ENCODE measurements around the gene COX5B.

DNA sequence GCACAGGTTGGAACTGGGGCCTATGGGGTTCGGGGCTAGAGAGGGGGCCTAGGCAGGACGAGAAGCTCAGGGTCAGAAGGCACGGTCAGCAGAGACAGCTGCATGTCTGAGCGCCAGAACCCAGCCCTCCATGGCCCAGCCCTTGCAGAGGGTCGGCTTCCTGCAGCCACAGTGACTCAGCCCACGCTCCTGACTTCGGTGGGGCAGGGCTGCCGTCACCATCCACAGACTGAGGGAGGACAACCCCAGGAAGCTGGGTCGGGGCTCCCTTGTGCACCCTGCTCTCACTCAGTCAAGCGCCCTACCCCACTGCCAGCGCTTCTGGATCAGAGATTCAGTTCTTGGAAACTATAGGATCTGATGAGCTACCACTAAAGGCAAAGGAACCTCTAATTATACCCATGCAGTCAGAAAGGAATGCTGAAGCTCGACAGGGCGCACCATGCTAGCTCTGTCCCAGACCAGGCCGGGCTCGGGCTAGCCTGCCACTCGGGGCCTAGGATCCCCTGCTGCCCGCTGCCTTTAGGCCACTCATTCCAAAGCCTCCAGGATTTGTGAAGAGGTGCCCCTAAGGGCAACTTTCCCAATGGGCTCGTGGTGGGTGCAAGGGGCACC, 15.0 kb downstream of the COX5B start:
- TF ChIP-seq ZNF8 (CRISPR knock-in tag; IDR thresholded peaks at IDR 0.05): no peak
- no peak for TF ChIP-seq BACH2 (CRISPR knock-in tag; IDR thresholded peaks at IDR 0.05; ENCODE audit: borderline replicate concordance)
- TF ChIP-seq SNAI2 (CRISPR knock-in tag; IDR thresholded peaks at IDR 0.05): no peak
- no peak for TF ChIP-seq ZNF70 (CRISPR knock-in tag; IDR thresholded peaks at IDR 0.05)
- TF ChIP-seq TOX (CRISPR knock-in tag; IDR thresholded peaks at IDR 0.05; ENCODE audit: borderline replicate concordance): no peak
- TF ChIP-seq, protein P1, sequence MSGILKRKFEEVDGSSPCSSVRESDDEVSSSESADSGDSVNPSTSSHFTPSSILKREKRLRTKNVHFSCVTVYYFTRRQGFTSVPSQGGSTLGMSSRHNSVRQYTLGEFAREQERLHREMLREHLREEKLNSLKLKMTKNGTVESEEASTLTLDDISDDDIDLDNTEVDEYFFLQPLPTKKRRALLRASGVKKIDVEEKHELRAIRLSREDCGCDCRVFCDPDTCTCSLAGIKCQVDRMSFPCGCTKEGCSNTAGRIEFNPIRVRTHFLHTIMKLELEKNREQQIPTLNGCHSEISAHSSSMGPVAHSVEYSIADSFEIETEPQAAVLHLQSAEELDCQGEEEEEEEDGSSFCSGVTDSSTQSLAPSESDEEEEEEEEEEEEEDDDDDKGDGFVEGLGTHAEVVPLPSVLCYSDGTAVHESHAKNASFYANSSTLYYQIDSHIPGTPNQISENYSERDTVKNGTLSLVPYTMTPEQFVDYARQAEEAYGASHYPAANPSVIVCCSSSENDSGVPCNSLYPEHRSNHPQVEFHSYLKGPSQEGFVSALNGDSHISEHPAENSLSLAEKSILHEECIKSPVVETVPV (CRISPR knock-in tag; IDR thresholded peaks at IDR 0.05): no peak
- no peak for TF ChIP-seq RARB (CRISPR knock-in tag; IDR thresholded peaks at IDR 0.05)
- TF ChIP-seq, protein P2, sequence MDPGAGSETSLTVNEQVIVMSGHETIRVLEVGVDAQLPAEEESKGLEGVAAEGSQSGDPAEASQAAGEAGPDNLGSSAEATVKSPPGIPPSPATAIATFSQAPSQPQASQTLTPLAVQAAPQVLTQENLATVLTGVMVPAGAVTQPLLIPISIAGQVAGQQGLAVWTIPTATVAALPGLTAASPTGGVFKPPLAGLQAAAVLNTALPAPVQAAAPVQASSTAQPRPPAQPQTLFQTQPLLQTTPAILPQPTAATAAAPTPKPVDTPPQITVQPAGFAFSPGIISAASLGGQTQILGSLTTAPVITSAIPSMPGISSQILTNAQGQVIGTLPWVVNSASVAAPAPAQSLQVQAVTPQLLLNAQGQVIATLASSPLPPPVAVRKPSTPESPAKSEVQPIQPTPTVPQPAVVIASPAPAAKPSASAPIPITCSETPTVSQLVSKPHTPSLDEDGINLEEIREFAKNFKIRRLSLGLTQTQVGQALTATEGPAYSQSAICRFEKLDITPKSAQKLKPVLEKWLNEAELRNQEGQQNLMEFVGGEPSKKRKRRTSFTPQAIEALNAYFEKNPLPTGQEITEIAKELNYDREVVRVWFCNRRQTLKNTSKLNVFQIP (CRISPR knock-in tag; IDR thresholded peaks at IDR 0.05; ENCODE audit: borderline replicate concordance, low read depth): no peak
- TF ChIP-seq, protein P3, sequence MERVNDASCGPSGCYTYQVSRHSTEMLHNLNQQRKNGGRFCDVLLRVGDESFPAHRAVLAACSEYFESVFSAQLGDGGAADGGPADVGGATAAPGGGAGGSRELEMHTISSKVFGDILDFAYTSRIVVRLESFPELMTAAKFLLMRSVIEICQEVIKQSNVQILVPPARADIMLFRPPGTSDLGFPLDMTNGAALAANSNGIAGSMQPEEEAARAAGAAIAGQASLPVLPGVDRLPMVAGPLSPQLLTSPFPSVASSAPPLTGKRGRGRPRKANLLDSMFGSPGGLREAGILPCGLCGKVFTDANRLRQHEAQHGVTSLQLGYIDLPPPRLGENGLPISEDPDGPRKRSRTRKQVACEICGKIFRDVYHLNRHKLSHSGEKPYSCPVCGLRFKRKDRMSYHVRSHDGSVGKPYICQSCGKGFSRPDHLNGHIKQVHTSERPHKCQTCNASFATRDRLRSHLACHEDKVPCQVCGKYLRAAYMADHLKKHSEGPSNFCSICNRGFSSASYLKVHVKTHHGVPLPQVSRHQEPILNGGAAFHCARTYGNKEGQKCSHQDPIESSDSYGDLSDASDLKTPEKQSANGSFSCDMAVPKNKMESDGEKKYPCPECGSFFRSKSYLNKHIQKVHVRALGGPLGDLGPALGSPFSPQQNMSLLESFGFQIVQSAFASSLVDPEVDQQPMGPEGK (CRISPR knock-in tag; IDR thresholded peaks at IDR 0.05; ENCODE audit: borderline replicate concordance): no peak

All from SK-N-SH treated with all-trans-retinoic acid at 6 μM for 48 hours (cell line).